Measurements from ENCODE around the gene FBXW4. TPM values are rescaled to one million over a fixed set of nuclear protein-coding genes. Genes with fewer than 3 reads are reported as not detected.

Gene FBXW4
- polyA plus RNA-seq, 1 donor (not counting 4 experiments of a cell fraction or from before 2014, with no cell fraction given), result 22.3 TPM

GRCh38 chr10:101720606-101721230 lies 25.7 kb upstream of the FBXW4 start:
- FAIRE-seq (no peak), DNase-seq (ENCODE audit: low read depth, low spot score) (no peak)
- peaks cover 3% of the 10 kb centered on the region for H3K4me1 ChIP-seq (ENCODE audit: control insufficient read depth, extremely low read depth, insufficient read depth, low read length)
- no peaks in the 10 kb centered on the region for H4K20me1 ChIP-seq (ENCODE audit: control insufficient read depth, extremely low read depth, insufficient read depth, low read length)
- no peak overlapping the region for H3K27ac ChIP-seq (ENCODE audit: control insufficient read depth, insufficient read depth, low read length)
- no peaks in the 10 kb centered on the region for H3K9me1 ChIP-seq (ENCODE audit: control insufficient read depth, extremely low read depth, insufficient read depth, low read length)
- H3K4me3 ChIP-seq (ENCODE audit: control insufficient read depth in 2 of 3, extremely low read depth in 1 of 3, insufficient read depth in 2 of 3, low read depth in 1 of 3, low read length in 3 of 3), result no peak overlapping the region
- no peak overlapping the region for H3K4me2 ChIP-seq (ENCODE audit: control insufficient read depth, extremely low read depth, insufficient read depth, low read depth, low read length)
- no peaks in the 10 kb centered on the region for H3K36me3 ChIP-seq (ENCODE audit: control insufficient read depth in 2 of 2, extremely low read depth in 1 of 2, insufficient read depth in 2 of 2, low read length in 2 of 2)
- H3K9ac ChIP-seq (ENCODE audit: control insufficient read depth, extremely low read depth, insufficient read depth, low read length), result no peak overlapping the region
- no peaks in the 10 kb centered on the region for H3K27me3 ChIP-seq (ENCODE audit: control insufficient read depth, extremely low read depth, insufficient read depth, low read length)
- no peaks in the 10 kb centered on the region for H3K9me3 ChIP-seq (ENCODE audit: control insufficient read depth, low read depth, low read length)
- no peak overlapping the region for H2AFZ ChIP-seq (ENCODE audit: control insufficient read depth, low read length)
- dilution Hi-C loops (cut with MboI; ENCODE audit: extremely low pct_ligation_motif_present, low sequenced_read_pairs), result no loop called here
- no peaks in the 10 kb centered on the region for H3K79me2 ChIP-seq (ENCODE audit: control insufficient read depth, insufficient read depth, low read length)
- TF ChIP-seq EZH2 (IDR thresholded peaks at IDR 0.05; ENCODE audit: low read length), result no peak
- no peak for TF ChIP-seq CTCF (optimal IDR thresholded peaks at IDR 0.05 in 1 of 3, IDR thresholded peaks at IDR 0.05 in 1 of 3, conservative IDR thresholded peaks at IDR 0.05 in 1 of 3; ENCODE audit: extremely low read depth in 1 of 3, insufficient read depth in 2 of 3, low read length in 3 of 3)

- Histone ChIP-seq H3K27ac (ENCODE audit: control insufficient read depth, insufficient read depth, low read length) (no peak overlapping the region), H3K36me3 (ENCODE audit: control insufficient read depth in 2 of 2, extremely low read depth in 1 of 2, insufficient read depth in 2 of 2, low read length in 2 of 2) (no peaks in the 10 kb centered on the region), H3K4me1 (ENCODE audit: control insufficient read depth, extremely low read depth, insufficient read depth, low read length) (peaks cover 3% of the 10 kb centered on the region), H4K20me1 (ENCODE audit: control insufficient read depth, extremely low read depth, insufficient read depth, low read length) (no peaks in the 10 kb centered on the region), H3K79me2 (ENCODE audit: control insufficient read depth, insufficient read depth, low read length) (no peaks in the 10 kb centered on the region), H3K27me3 (ENCODE audit: control insufficient read depth, extremely low read depth, insufficient read depth, low read length) (no peaks in the 10 kb centered on the region), H2AFZ (ENCODE audit: control insufficient read depth, low read length) (no peak overlapping the region), H3K9ac (ENCODE audit: control insufficient read depth, extremely low read depth, insufficient read depth, low read length) (no peak overlapping the region), H3K4me2 (ENCODE audit: control insufficient read depth, extremely low read depth, insufficient read depth, low read depth, low read length) (no peak overlapping the region), H3K9me1 (ENCODE audit: control insufficient read depth, extremely low read depth, insufficient read depth, low read length) (no peaks in the 10 kb centered on the region), H3K9me3 (ENCODE audit: control insufficient read depth, low read depth, low read length) (no peaks in the 10 kb centered on the region), H3K4me3 (ENCODE audit: control insufficient read depth in 2 of 3, extremely low read depth in 1 of 3, insufficient read depth in 2 of 3, low read depth in 1 of 3, low read length in 3 of 3) (no peak overlapping the region)
- no peak for DNase-seq (ENCODE audit: low read depth, low spot score)
- no peak for FAIRE-seq
- dilution Hi-C loops (cut with MboI; ENCODE audit: extremely low pct_ligation_motif_present, low sequenced_read_pairs), result no loop called here
- TF ChIP-seq EZH2 (IDR thresholded peaks at IDR 0.05; ENCODE audit: low read length), result no peak
- TF ChIP-seq CTCF (optimal IDR thresholded peaks at IDR 0.05 in 1 of 3, IDR thresholded peaks at IDR 0.05 in 1 of 3, conservative IDR thresholded peaks at IDR 0.05 in 1 of 3; ENCODE audit: extremely low read depth in 1 of 3, insufficient read depth in 2 of 3, low read length in 3 of 3), result no peak
These were observed 23.8 kb upstream of the FBXW4 start for GRCh38 chr10:101718690-101719275.
